ENCODE data around the gene RAMP1.

The RAMP1 gene

GRCh38 chr2:237896956-237897355 is 37.5 kb downstream of the RAMP1 start:
- DNase-seq, result no peak

- peak; percentile 86 for DNase-seq
Observed at GRCh38 chr2:237898057-237898414, 38.6 kb downstream of the RAMP1 start.

GRCh38 chr2:237900891-237901831 is 41.7 kb downstream of the RAMP1 start:
- peak; percentile 83 for DNase-seq

GRCh38 chr2:237901932-237902850 is 42.8 kb downstream of the RAMP1 start:
- DNase-seq, result no peak

- no peak for DNase-seq
Observed at GRCh38 chr2:237904831-237905599, 45.6 kb downstream of the RAMP1 start.

- no peak for DNase-seq
Observed at GRCh38 chr2:237907144-237907543, 47.7 kb downstream of the RAMP1 start.

GRCh38 chr2:237909075-237909695 is 49.8 kb downstream of the RAMP1 start:
- DNase-seq, result no peak

- no peak for DNase-seq
Observed at GRCh38 chr2:237909801-237910475, 50.5 kb downstream of the RAMP1 start.

GRCh38 chr2:237910576-237911362 is 51.3 kb downstream of the RAMP1 start:
- DNase-seq, result no peak

GRCh38 chr2:237911363-237912017 is 52.1 kb downstream of the RAMP1 start:
- DNase-seq, result no peak

- no peak for DNase-seq
Observed at GRCh38 chr2:237912271-237913192, 53.1 kb downstream of the RAMP1 start.

- DNase-seq, result no peak
Observed at GRCh38 chr2:237913193-237913917, 53.9 kb downstream of the RAMP1 start.

GRCh38 chr2:237915576-237915975 is 56.2 kb downstream of the RAMP1 start:
- no peak for DNase-seq

- no peak for DNase-seq
Observed at GRCh38 chr2:237916296-237916695, 56.9 kb downstream of the RAMP1 start.

- DNase-seq, result no peak
Observed at GRCh38 chr2:237917696-237918374, 58.4 kb downstream of the RAMP1 start.

GRCh38 chr2:237919593-237919992 is 60.2 kb downstream of the RAMP1 start:
- no peak for DNase-seq

- no peak for DNase-seq
Observed at GRCh38 chr2:237920673-237921072, 61.2 kb downstream of the RAMP1 start.

- DNase-seq, result peak; percentile 32
Observed at GRCh38 chr2:237921967-237922492, 62.6 kb downstream of the RAMP1 start.
